Measurements from ENCODE around the gene NCBP2L. TPM values are rescaled to one million over a fixed set of nuclear protein-coding genes. Genes with fewer than 3 reads are reported as not detected.
A peak's percentile ranks its signal among the peaks of the same experiment; 100 is the strongest.

The NCBP2L gene
- total RNA-seq, 1 experiment from 2014 or later, result 0.20 TPM

GRCh38 chrX:107823456-107823855 is 45.9 kb downstream of the NCBP2L start (continued):
- no peak for TF ChIP-seq ZNF671 (CRISPR knock-in tag; IDR thresholded peaks at IDR 0.05)

GRCh38 chrX:107825698-107826237 is 48.2 kb downstream of the NCBP2L start, which contains the start of gene MID2:
Gene MID2, plus strand, starts transcription at chrX:107825866. Its CDS starts 561 bp downstream, at chrX:107826427.
- Mint-ChIP-seq H3K4me1 (peaks cover 14% of the 10 kb centered on the region), H3K27me3 (ENCODE audit: low read depth) (peaks cover 38% of the 10 kb centered on the region), H3K9me3 (no peaks in the 10 kb centered on the region), H3K27ac (no peak within 1 kb of the TSS), H3K36me3 (no peaks in the 10 kb centered on the region), H3K4me3 (peak within 1 kb of the TSS; percentile 60)
- ChIA-PET POLR2A (no interaction called here), CTCF (interaction anchor here (0.6 to 1.0 kb wide), 4 partner anchors 24 to 171 kb away, joined by 3 to 4 read pairs (median 3); no protein-coding TSS in a partner anchor)
- DNase-seq (ENCODE audit: low spot score) (peak; percentile 58), ATAC-seq (peak; percentile 81)
- TF ChIP-seq EMX1 (CRISPR knock-in tag; IDR thresholded peaks at IDR 0.05) (no peak), AFF4 (CRISPR knock-in tag; IDR thresholded peaks at IDR 0.05; ENCODE audit: borderline replicate concordance) (no peak), TP53 (CRISPR knock-in tag; IDR thresholded peaks at IDR 0.05) (no peak), CBFB (CRISPR knock-in tag; IDR thresholded peaks at IDR 0.05; ENCODE audit: low read depth) (no peak), TEAD1 (CRISPR knock-in tag; IDR thresholded peaks at IDR 0.05) (no peak)

GRCh38 chrX:107826238-107827029 is 48.9 kb downstream of the NCBP2L start:
- ATAC-seq (peak; percentile 80), DNase-seq (ENCODE audit: low spot score) (peak; percentile 48)
- Mint-ChIP-seq H3K27me3 (ENCODE audit: low read depth) (peaks cover 38% of the 10 kb centered on the region), H3K36me3 (no peaks in the 10 kb centered on the region), H3K4me3 (peak overlapping the region; percentile 63), H3K4me1 (peaks cover 17% of the 10 kb centered on the region), H3K9me3 (no peaks in the 10 kb centered on the region), H3K27ac (no peak overlapping the region)
- ChIA-PET POLR2A (no interaction called here), CTCF (interaction anchor here (0.6 to 1.0 kb wide), 3 partner anchors 23 to 42 kb away, joined by 3 read pairs; no protein-coding TSS in a partner anchor)
- TF ChIP-seq ZNF396 (CRISPR knock-in tag; IDR thresholded peaks at IDR 0.05; ENCODE audit: borderline replicate concordance) (no peak), E2F5 (CRISPR knock-in tag; IDR thresholded peaks at IDR 0.05) (no peak), CREM (CRISPR knock-in tag; IDR thresholded peaks at IDR 0.05) (0 out of 2 replicates have a peak, but pooled peaks have one; percentile 26), MYBL2 (CRISPR knock-in tag; IDR thresholded peaks at IDR 0.05) (no peak), GRHL2 (CRISPR knock-in tag; IDR thresholded peaks at IDR 0.05; ENCODE audit: insufficient replicate concordance, severe bottlenecking) (no peak), ZNF138 (CRISPR knock-in tag; conservative IDR thresholded peaks at IDR 0.05) (no peak), TCF7 (CRISPR knock-in tag; IDR thresholded peaks at IDR 0.05; ENCODE audit: low read depth) (no peak), KAT7 (CRISPR knock-in tag; IDR thresholded peaks at IDR 0.05; ENCODE audit: borderline replicate concordance) (no peak), NR2C2 (CRISPR knock-in tag; IDR thresholded peaks at IDR 0.05) (no peak), ZNF416 (CRISPR knock-in tag; IDR thresholded peaks at IDR 0.05) (no peak), ZNF425 (CRISPR knock-in tag; conservative IDR thresholded peaks at IDR 0.05) (no peak), AFF4 (CRISPR knock-in tag; IDR thresholded peaks at IDR 0.05; ENCODE audit: borderline replicate concordance) (no peak), ZNF512 (CRISPR knock-in tag; IDR thresholded peaks at IDR 0.05; ENCODE audit: borderline replicate concordance) (no peak), ELF4 (CRISPR knock-in tag; IDR thresholded peaks at IDR 0.05; ENCODE audit: low read depth) (no peak)
